ENCODE measurements around the gene FXR1.

- TF ChIP-seq POLR2AphosphoS5 (IDR thresholded peaks at IDR 0.05; ENCODE audit: low read depth, low read length) (no peak), SIN3A (IDR thresholded peaks at IDR 0.05; ENCODE audit: borderline replicate concordance, insufficient read depth, low read length) (no peak)
Measured at GRCh38 chr3:180961552-180961951, 49.1 kb downstream of the FXR1 start.
